NCI-H345 treated with DMSO at 0.1 percent for 48 hours (cell line): Measurements from ENCODE around the gene ENTHD1.
"Not testable (repeated sequence)": the region's sequence is repeated elsewhere in the genome, so short reads cannot be mapped to it uniquely, and the experiment has no call there.

Source experiments
- DNase-seq: peaks from one replicate; lab custom pipeline; 2025; ENCODE audit not compliant: unreplicated experiment; lab: John Stamatoyannopoulos, UW

The ENTHD1 gene

DNA sequence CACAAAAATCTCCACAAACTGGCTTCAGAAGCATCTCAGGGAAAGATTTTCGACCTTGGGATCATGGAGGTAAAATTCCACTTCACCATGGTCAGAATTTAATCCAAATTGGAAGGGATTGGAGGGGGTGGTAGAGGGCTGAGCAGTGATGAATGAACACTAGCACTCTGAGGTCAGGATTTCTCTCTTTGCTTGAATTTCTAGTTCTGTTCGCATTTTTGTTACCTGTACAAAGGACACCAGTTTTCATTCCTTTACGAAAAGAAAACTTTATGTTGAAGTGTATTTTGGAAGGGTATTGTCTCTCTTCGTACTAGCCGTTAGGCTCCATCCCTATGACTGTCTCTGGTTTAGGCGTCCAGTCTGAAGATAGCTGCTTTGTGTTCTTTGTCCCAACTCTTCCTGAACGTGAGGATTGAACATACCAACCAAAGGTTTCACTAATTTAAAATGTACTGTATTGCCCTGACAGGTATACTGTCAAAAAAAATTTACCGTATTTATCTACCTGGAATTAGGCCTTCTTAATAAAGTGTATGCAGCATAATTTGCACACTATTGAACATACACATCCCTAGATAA lies 8.1 kb upstream of the ENTHD1 start:
- no peak for DNase-seq

DNA sequence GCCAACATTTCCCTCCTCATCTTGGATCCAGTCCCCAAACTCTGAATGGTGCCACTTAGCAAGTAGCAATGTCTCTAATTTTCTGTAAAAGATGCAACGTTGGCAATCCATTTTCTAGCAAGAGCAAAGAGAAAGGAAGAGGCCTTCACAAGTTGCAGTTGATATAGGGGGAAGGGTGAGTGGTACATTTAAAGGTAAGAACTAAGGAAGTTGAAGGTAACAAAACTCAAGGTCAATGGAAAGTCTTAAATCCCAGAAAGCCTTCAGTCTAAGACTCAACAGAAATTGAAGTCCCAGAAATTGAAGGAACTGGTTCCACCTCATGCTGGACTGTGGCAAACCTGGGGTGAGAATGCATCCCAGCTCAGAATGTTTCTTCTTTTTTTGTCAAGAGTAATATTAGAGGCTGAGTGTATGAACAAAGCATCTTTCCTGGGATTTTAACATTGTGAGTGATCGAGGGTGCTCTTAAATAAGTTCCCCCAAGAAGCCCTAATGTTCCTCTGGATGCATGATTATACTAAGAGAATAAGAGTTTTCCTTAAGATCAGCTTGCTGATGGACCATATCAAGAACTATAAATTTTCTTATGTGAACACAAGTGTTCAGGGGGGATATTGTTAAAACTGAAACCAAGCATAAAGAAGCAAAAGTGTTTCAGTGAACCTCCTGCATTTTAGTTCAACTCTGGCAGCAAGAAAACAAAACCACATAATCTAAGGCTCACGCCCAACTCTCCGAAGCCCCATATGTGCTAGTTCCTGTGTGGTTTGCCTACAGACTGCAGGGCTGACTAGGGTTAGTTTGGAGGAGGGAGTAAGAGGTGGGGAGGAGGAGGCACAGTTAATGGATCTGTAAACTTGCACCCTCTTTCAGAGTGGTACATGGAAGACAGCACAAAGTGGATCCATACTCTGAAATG lies 7.0 kb upstream of the ENTHD1 start, which contains the start of gene GRAP2:
Gene GRAP2 (plus strand): TSS at position 779 of the 922 bp plus-strand sequence. CDS start 46,023 bp downstream, outside the sequence.
- DNase-seq, result no peak

DNA sequence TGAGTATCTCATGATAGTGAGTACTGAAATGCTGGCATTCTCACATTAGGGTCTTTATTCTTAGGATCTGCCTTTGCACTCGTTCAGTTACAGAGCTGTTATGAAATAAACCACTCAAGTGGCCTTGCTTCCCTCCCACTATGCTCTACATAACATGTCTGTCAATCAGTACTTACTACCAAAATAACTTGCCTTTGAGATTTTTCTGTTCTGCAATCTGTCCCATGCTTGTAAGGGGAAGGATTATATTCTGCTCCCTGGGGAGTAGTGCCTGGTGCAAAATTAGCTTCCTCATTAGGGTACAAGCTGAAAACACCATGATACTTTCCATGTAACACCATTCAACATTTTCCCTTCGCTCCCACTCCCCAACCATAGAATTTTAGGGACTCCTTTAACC lies 5.4 kb upstream of the ENTHD1 start:
- DNase-seq, result no peak

- DNase-seq, result no peak
Measured at GRCh38 chr22:39897841-39898240, 4.3 kb upstream of the ENTHD1 start.

DNA sequence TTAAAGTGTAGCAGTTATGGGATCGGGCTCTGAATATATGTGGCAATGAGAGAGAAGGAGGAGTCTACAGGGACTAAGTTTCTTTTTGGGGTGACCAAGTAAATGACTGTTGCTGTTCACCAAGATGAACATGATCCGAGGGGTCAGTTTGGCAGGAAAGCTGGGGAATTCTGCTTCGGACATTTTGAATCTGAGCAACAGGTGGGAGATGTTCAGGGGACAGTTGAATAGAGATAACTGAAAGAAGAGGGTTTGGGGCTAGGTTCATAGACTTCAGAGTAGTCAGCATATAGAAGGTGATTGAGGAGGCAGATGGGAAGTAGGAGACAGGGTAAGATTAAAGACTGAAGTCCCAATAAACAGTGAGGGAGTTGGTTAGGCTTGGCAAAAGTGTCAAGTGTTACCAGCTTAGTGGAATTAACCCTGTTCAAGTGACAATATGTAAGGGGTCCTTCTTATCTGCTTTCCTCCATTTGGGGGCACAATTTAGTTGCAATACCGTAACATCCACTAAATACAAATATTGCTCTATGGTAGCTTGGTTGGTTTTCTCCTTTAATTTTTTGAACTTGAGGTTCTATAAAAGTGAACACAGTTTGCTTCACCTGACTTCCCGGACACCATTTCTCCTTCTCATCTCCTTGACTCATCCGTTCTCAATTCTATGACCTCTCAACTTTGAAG lies 2.9 kb upstream of the ENTHD1 start:
- DNase-seq, result no peak

- no peak for DNase-seq
Measured at GRCh38 chr22:39895682-39896081, 2.1 kb upstream of the ENTHD1 start.

DNA sequence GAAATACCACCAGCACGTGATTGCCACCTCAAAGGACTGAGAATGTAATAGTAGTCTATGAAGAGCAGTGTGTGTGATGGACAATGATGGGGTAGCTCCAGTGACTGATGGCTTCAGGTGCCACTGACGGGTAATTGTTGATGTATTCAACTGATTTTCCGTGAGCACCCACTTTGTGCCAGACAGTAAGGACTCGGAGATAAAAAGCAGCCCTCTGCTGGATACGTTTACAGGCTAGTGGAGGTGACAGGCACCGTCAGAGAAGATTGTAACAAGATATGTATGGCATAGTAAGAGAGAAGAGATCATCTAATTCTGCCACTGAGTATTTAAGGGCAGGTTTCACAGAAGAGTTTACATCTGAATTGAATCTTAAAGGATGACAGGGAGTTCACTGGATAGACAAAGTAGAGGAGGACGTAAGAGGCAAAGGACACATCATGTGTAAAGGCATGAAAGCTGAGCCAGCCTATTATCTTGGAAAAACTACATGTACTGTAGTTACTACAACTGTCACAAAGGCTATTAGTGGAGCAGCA lies 1.1 kb upstream of the ENTHD1 start:
- DNase-seq, result no peak

DNA sequence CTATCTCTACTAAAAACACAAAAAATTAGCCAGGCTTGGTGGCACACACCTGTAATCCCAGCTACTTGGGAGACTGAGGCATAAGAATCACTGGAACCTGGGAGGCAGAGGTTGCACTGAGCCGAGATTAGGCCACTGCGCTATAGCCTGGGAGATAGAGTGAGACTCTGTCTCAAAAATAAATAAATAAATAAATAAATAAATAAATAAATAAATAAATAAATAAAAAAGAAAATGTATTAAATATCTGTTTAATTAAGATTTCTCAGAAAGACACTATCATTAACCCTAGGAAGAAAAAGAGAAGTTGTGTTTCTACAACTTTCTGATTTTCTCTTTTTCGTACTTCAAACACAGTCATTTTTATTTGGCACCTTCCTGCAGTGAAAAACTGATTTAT lies 3.6 kb downstream of the ENTHD1 start:
- DNase-seq, result not testable (repeated sequence)

DNA sequence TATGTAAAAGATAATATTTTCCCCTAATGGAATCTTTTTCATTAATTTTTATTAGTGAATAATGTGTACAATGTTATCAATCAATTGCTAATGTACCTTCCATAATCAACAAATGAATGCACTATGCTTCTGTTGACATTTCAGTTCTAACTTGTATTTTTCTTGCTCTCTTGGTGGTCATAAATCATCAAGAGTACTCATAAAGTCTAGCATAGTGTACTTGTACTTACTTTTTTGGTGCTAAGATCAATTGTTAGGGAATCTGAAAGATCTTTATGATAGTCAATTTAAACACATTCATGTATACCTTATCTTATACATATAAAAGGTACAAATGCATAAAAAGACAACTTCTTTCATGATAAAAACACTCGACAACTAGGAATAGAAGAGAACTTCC lies 10.5 kb downstream of the ENTHD1 start:
- DNase-seq, result no peak

- no peak for DNase-seq
Measured at GRCh38 chr22:39880722-39881121, 12.8 kb downstream of the ENTHD1 start.

DNA sequence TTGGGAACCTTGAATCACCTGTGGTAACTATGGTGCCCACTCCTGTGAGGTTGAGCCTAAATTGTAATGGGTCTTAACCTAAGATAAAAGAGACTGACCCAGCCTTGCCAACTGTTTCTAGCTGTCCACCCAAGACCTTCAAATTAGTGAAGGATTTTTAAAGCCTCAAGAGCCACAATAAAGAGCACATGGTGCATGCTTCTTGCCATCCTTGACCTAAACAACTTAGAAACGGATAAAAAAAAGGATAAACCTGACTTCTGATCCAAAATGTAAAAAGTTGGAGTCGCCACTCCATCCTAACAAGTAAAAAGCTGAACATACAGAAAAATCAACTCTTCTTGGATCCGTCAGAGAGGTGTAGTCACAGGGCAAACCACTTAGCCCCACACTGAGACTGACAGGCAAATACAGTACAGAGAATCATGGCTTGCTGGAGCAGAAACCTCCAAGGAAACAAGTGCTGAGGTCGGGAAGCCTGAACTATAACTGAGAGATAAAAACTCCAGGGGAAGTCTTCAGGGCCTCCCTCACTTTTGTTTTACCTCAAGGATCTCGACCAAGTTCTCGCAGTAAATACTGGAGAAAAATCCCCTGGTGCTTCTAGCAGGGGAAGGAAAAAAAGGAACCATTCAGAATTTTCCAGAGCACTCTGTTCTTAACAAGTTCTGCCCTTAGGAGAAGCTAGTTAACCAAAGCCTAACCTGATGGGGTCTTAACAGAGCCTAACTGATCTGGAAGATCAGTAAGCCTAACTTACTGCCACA lies 16.3 kb downstream of the ENTHD1 start:
- DNase-seq, result no peak

- not testable (repeated sequence) for DNase-seq
Measured at GRCh38 chr22:39875176-39875885, 18.2 kb downstream of the ENTHD1 start.

- no peak for DNase-seq
Measured at GRCh38 chr22:39873965-39874364, 19.6 kb downstream of the ENTHD1 start.

DNA sequence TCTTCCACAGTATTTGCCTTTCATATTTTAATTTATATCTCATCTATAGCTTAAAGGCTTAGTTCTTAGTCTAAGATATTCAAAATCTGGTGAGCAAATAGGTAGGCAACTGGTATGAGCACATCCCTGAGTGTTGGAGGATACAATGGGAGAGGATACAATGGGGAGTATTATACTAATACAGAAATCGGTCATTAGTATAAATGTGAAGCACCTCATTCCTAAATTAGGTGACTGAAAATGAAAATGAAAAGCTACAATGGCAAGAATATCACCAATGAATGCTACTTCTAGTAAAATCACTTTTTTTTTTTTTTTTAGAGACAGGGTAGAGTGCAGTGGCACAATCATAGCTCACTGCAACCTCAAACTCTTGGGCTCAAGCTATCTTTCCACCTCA lies 21.0 kb downstream of the ENTHD1 start:
- DNase-seq, result no peak

GRCh38 chr22:39871008-39871798 lies 22.4 kb downstream of the ENTHD1 start:
- DNase-seq, result no peak

GRCh38 chr22:39869797-39870196 lies 23.8 kb downstream of the ENTHD1 start:
- DNase-seq, result not testable (repeated sequence)

DNA sequence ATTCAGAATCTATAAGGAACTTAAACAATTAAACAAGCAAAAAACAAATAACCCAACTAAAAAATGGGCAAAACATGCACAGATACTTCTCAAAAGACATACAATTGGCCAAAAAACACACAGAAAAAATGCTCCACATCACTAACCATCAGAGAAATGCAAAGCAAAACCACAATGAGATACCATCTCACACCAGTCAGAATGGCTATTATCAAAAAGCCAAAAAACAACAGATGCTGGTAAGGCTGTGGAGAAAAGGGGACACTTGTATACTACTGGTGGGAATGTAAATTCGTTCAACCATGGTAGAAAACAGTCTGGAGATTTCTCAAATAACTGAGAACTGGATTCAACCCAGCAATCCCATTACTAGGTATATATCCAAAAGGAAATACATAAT lies 24.8 kb downstream of the ENTHD1 start:
- no peak for DNase-seq

- no peak for DNase-seq
Measured at GRCh38 chr22:39859903-39860588, 33.5 kb downstream of the ENTHD1 start.

DNA sequence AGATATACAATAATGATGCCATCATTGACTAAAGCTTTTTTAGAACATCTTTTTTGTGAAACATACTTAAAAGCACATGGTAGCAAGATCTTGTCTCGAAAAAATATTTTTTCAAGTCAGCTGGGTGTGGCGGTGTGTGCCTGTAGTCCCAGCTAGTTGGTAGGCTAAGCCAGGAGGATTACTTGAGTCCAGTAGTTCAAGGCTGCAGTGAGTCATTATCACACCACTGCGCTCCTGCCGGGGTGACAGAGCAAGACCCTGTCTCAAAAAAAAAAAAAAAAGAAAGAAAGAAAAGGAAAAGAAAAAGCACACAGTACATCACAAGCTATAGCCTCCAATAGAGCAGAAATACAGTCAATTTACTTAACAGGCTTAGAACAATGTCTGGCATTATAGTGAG lies 37.0 kb downstream of the ENTHD1 start:
- no peak for DNase-seq
